GM19043 (cell line): Measurements from ENCODE around the gene MAP3K8.
"Not testable (repeated sequence)": the region's sequence is repeated elsewhere in the genome, so short reads cannot be mapped to it uniquely, and the experiment has no call there.

ENCODE experiments used
- ATAC-seq: cut with Tn5 transposase; IDR thresholded peaks from one replicate; pipeline ENCODE4 v1.9.1; 2021; ENCODE audit warnings: low read depth; ENCODE audit not compliant: unreplicated experiment

MAP3K8 gene

DNA sequence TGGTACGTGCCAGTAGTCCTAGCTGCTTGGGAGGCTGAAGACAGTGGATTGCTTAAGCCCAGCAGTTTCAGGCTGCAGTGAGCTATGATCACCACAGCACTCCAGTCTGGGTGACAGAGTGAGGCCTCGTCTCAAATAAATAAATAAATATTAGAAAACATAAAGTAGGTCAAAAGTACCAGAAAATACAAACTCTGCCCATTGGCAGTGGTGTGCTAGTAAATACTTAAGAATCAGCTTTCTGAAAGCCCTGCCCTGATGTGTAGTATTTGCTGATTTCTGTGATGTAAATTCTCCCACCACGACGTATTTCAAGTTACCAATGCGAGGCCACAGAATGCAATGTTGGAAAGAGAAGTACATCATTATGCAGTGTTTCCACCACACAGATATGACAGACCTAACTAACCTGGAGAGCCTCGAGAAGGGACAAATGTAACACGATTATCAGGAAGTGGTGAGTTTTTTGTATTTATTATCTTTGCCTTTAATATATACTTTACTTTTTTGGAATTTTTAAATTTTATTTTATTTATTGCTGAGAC, 11.8 kb upstream of the MAP3K8 start:
- ATAC-seq, result no peak

DNA sequence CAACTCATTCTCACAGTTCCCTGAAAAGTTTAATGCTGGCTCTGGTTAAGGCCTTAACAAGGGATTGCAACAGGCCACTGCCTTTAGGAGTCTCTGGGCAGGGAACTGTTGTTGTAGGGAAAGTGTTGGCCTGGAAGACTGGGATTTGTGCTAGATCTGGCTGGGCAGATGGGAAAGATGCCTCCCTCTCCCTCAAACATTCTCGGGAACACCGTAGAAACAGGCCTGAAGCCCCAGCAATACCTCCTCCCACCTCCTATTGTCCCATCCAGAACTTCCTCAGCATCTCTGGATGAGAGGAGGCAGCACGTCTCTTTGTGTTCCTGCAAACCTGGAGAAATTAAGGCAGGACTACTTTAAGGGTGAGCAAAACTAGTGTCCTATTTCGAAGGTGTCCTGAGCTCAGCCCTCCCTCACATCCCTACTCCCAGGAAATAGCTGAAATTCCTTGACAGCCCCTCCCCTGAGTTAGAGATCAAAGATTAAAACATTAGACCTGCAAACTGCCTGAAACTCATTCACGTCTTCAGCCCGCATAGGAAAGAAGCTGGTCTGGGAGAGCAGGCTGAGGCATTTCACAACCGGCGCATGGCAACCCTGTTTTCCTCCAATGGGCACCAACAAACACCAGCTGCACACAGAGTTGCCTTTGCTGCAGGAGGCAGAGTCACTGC, 10.9 kb upstream of the MAP3K8 start:
- ATAC-seq, result no peak

DNA sequence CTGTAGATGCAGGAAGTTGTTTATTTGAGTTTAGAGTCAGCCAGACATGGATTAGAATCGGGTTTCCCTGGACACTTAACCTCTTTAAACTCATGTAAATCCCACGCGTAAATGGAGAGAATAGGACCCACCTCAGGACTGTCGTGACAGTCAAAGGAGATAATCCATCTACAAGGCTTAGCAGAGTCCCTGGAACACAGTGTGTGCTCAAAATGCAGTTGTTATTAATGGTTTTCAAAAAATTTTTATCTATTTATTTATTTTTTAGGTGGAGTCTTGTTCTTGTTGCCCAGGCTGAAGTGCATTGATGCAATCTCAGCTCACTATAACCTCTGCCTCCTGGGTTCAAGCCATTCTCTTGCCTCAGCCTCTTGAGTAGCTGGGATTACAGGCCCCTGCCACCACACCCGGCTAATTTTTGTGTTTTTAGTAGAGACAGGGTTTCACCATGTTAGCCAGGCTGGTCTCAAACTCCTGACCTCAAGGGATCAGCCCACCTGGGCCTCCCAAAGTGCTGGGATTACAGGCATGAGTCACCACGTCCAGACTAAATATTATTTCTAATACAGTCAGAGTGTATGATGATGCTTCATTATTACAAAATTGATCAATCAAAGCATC, 10.2 kb upstream of the MAP3K8 start:
- not testable (repeated sequence) for ATAC-seq

DNA sequence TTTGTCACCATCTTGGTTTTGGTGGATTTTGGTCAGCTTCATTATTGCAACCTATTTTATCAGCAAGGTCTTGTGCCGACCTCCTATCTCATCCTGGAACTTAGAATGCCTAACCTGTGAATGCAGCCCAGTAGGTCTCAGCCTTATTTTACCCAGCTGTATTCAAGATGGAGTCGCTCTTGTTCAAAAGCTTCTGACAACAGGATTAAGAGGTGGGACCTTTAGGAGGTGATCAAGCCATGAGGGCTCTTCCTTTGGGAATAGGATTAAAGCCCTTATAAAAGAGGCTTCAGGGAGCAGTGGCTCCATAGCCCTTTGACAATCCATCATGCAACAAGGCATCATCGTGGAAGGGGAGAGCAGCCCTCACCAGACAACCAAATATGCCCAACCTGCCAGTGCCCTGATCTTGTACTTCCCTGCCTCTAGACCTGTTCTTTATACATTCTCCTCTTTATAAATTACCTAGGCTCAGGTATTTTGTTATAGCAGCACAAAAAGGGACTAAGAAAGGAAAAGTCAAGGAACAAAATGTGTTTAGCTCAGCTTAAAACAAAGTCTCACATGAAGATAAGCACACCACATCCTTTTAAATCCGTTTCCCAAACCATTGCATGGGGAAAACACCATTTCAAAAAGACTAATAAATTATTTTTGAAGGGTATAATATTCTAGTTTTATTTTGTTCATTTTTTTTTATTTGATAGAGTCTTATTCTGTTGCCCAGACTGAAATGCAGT, 8.5 kb upstream of the MAP3K8 start:
- no peak for ATAC-seq

DNA sequence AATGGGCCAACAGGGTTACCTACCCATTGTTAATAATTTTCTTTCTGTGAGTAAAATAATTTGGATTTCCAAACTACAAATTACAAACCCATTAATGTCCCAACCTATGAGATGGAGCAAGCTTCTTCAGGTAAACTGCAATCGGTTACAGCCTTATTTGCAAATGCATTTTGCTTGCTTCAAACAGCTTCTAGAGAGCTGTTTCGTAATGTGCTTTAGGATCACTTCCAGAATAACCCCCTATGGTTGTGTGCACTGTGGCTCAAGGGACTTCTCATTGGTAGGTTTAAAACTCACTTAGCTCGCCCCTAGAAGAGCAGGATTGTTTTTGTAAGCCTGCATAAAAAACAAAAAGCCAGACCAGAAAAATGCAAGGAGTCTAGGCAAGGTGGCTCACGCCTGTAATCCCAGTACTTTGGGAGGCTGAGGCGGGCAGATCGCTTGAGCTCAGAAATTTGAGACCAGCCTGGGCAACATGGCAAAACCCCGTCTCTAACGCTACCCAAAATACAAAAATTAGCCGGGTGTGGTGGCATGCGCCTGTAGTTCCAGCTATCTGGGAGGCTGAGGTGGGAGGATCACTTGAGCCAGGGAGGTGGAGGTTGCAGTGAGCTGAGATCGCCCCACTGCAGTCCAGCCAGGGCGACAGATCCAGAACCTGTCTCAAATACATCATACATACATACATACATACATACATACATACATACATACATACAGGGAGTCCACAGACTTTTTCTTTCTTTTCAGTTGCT, 3.3 kb upstream of the MAP3K8 start:
- ATAC-seq, result no peak

DNA sequence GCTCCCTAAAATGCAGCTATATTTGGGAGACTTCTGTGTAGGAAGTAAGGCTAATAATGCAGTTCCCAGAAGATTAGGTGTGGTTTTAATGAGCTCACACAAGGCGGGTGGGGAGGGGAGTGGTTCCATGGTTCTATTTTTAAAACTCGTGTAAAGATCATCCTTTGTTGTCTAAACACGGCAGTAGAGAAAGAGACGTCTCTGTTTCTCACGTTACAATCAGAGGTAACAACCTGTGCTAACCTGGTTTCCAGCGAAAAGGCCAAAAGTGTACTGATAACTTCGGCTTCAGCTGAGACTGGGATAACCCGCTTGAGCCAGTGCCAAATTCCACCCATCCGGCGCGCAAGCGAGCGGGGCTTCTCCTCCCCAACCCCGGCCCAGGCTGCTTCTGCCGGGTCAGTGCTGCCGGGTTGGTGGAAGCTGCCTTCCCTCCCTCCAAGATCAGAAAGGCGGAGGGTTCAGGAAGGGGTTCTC, 2.5 kb upstream of the MAP3K8 start:
- no peak for ATAC-seq

DNA sequence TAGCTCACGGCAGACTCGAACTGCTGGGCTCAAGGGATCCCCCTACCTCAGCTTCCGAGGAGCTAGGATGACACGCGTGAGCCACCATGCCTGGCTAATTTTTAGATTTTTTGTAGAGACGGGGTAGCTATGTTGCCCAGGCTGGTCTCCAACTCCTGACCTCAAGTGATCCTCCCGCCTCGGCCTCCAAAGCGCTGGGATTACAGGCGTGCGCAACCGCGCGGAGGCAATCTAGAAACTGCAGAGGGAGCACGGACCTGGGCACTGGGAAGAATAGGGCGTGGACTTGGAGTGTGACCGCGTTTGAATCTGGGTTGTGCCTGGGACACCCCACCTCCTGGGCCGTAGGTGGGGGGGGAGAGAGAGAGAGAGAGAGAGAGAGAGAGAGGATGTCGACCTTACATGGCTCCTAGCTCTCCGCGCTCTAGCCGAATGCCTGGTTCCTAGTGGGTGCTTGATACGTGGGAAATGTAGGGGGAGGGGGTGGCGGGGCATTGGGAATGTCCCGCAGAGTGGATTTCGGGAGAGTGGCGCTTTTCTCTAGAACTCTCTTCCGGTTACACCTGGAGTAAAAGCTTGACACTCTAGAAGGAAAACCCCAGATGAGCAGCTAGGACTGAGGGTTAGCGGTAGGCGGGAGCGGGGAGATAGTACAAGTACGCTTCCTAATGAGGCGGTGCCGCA, 1.2 kb upstream of the MAP3K8 start:
- no peak for ATAC-seq

DNA sequence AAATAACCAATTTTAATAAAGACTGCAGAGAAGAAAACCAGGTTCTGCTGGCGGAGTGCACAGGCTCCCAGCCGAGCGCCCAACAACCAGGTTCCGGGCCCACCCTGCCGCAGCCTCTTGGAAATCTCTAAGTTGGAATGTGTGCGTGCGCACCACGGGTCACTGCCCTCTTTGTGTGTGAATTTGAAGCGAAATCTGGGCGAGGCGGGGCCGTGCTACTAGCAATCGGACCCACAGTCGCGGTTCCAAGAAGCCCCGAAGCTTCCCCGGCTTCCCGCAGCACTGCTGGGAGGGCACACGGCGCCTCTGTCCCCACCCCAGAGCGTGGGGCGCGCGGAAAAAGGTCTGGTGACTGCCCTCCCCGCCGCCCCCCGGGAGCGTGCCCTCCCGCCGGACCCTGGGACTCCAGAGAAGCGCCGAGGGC, 666 bp upstream of the MAP3K8 start:
- ATAC-seq, result peak; percentile 17

DNA sequence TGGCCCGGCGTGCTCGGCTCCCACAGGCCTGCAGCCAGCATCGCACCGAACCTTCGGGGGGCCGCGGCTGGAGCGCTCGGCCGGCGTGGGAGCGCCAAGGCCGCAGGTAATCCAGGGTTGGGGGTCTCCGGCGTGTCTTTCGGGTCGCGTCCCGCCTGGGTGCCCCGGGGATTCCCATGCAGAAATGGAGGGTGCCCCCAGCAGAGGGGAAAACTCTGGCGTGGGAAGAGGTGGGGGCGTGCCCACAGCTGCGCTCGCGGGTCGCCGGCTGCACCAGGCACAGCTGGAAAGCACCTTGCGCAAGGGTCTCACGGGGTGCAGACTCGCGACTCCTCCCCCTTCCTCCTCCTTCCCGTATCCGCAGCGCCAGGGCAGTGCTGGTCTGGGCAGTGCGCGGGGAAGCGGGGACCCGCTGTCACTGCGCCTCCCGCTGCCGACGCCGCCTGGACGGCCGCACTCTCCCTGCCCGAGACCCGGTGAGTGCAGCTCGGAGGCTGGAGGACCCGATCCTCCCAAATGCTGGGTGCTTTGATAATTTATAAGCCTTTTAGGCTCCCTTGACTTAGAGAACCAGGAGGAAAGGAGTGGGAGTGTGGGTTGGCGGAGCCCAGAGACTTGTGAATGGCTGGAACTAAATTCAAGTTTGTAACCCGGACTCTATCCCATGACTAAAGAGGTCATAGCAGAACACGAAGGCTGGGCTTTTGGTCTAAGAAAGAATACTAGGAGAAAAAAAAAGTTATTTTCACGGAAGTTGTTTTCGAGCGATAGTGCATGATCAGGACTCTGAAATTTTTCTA, 489 bp downstream of the MAP3K8 start:
- peak; percentile 43 for ATAC-seq

DNA sequence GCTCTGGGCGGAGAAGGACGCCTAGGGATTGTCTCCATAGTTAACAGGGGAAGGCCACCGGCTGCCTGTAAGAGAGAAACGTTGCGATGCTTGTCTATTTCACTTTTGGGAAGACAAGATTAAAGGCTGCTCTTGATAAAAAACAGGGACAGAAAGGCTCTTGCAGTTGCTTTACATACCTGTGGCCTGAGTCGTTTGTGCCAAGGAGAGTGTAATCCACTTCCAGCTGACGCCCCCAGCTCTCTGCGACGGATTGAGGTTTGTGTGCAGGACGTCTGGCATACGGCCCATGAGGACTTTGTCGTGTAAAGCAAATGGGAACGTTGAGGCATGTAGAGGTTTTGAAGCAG, 1.1 kb downstream of the MAP3K8 start:
- ATAC-seq, result no peak

DNA sequence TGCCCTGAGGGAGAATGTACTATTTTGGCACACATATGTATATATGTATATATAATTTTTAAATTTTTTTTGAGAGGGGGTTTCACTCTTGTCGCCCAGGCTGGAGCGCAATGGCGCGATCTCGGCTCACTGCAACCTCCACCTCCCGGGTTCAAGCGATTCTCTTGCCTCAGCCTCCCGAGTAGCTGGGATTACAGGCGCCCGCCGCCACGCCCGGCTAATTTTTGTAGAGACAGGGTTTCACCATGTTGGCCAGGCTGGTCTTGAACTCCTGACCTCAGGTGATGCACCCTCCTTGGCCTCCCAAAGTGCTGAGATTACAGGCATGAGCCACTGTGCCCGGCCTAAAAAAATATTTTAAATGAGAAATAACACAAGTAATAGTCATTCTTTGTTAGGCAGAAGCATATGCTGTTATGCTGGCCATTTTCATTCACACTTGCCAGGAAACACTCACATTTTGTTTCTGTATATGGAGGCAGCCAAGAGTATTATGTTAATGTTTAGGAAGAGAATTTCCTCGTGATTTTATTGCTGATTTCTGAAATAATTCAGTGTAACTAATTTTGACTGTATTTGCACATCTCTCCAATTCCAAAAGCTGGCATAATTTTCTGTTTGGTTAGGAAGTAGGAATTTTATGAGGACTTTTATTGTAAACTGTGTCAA, 1.6 kb downstream of the MAP3K8 start:
- ATAC-seq, result not testable (repeated sequence)

DNA sequence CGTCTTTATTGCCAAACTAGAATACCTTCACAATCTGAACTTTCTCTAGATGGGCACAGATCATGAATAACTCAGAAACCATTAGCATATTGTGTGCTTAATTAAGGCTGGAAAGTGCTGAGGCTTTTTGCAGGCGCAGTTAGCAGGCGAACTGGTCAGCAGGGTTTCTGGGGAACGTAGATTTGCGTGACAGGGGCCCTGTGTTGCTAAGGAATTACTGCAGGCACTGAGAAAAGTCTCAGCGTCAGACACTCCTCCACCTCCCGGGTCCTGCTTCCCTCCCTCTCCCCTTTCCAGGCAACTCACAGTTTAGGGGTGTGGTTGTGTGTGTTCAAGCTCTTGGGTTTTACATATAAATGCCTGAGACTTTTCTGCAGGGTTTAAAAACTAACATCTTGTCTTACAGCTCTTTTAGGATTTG, 2.2 kb downstream of the MAP3K8 start:
- no peak for ATAC-seq

DNA sequence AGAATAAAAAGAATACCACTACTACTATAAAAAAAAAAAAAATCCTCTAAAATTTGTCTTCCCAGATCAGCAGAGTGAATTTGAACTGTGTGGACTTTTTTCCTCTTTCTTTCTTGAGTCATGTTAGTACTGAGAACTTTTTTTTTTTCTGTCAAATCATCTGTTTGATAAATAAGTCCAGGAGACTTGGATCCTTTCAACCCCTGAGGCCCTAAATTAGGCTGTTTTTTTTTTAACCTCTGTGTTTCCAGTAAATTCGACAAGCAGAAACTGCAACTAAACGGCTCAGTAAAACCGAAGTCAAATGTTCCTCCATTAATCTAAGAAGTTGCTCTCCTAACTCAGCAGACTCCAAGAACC, 2.7 kb downstream of the MAP3K8 start:
- ATAC-seq, result no peak

DNA sequence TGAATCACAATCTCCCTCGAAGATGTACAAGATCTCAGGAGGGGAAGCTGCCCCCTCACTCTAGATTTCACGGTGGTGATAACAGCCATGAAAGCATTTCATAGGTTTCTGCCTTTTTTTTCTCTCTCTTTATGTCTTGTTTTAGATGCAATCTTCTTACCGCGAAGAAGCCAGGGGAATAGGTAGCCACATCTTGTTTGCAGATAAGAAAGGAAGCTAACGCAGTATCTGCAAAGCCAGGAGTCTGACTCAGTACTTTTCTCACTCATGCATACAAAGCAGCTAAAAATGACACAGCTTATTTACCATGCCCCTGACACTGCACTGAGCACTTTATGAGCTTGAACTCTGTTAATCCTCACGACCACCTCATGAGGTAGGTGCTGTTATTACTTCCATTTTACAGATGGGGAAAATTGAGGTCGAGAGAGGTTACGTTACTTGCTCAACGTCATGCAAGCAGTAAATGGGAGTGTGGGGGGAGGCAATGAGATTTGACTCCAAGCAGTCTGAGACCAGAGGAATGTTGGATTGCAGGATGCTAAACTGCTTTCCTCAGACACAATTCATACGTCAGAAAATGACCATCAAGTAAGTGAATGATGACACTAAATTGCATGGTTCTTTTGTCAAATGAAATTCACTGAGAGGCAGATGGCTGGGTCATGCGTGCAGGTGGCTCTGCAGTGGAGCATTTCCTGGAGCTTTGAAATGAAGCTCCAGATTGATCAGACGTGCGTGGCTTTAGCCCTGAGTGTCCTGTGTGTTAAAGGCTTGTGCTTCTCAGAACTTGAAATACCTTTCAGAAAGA, 3.3 kb downstream of the MAP3K8 start:
- no peak for ATAC-seq

DNA sequence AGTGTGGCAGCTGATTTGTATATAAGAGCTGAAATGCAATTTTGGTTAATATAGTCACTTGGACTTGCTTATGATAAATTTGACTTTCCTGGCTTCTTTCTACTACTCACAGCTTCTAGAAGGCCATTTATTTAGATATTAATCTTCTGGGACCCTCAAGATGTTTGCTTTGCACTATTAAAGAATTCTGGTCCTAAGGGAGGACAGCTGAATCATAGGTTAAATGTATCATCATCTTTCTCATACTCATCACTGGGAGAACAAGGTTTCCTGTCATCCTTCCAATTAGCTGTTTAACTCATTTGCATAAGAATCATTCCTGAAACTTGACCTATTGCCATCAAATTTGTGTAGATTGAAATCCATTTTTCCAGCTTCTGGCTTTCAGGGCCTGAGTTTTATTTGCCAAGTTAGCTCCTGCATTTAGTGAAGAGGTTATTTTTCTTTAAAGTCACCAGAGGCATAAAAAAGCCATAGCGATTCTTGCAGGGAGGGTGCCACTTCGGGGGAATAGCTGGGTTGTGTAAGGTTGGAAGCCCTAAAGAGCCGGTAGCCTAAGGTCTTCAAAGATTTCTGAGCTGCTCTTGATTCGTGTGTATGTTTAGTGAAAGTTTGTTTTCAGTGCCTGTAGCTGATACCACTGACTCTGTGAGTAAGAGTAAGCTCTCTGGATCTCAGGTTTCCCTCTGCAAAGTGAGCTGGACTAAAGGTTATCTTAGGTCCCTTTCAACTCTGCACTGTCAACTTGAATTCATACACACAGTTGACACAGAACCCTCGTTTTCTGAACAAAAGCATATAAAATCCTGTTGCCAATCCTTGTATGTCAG, 4.3 kb downstream of the MAP3K8 start:
- no peak for ATAC-seq

DNA sequence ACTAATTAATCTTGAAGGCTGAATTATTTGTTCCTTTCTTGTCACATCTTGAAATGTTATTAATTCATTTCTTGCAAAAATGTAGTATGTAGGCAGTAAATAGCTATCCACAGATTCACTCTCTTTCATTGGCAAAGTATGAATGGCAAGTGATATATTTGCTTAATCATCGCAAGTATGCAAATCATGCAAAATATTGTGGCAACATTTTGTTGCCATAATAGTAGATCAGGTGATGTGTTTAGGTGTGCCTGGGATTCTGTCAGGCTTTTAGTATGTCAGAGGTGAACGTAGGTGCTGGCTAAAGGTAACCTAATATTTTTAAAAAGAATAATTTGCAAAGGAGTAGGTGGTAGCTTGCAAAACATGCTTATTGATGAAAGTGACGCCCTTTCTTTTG, 5.9 kb downstream of the MAP3K8 start:
- no peak for ATAC-seq

DNA sequence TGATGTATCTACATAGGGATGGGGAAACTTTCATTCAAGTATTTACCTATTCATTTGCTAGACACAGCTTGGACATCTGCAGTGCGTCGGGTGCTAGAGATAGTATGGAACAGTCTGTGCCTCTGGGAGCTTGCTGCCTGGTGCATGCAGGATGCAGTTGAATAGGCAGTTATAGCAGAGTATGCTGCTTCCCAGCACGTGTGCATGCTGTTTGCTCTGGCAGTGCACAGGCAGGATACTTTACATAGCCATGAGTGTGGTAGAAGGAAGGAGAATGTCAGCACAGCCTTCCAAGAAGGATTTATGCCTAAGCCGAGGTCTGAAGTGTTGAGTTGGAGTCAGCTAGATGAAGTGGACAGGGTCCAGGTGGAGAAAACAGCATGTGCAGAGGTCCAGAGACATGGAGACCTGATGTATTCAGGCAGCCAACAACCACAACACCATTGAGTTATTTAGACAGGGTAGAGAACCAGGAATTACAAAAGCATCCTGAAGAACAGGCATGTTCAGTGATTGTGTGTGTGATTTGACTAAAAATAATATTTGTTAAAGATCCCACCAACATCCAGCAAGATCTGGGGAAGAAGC, 8.1 kb downstream of the MAP3K8 start:
- no peak for ATAC-seq
